Body of pancreas (tissue), 4 donors: ENCODE measurements around the gene ALX3.

Experiments used
- CTCF ChIP-seq, 7 experiments: fragments of 450-650 bp in 4 of 7; fragments of 200-600 bp in 3 of 7; sonication (generic) in 3 of 7; IDR thresholded peaks; one replicate each; pipeline ENCODE4 v1.5.1; 2016 to 2019; ENCODE audit warnings: antibody characterized with exemption in 7 of 7
- POLR2A ChIP-seq, 3 donors: fragments of 450-650 bp; IDR thresholded peaks; one replicate each; pipeline ENCODE4 v1.6.1; 2016; ENCODE audit warnings: antibody characterized with exemption in 3 of 3, mild to moderate bottlenecking in 2 of 3

GRCh38 chr1:110089561-110090275 lies 19.2 kb upstream of the ALX3 start:
- TF ChIP-seq CTCF (IDR thresholded peaks at IDR 0.05) (no peak), POLR2A (IDR thresholded peaks at IDR 0.05) (no peak)
